ENCODE data around the gene FAM170B. TPM values are rescaled to one million over a fixed set of nuclear protein-coding genes. Genes with fewer than 3 reads are reported as not detected.

Gene FAM170B
- total RNA-seq, 4 donors from 2014 or later: not detected

- Histone ChIP-seq H3K27ac (no peak overlapping the region), H3K4me3 (replicated peaks in 1 of 3) (no peak overlapping the region), H3K9me3 (no peaks in the 10 kb centered on the region), H3K4me1 (peaks cover 0 to 11% of the 10 kb centered on the region in 2 donors), H3K27me3 (no peaks in the 10 kb centered on the region), H3K36me3 (no peaks in the 10 kb centered on the region)
- WGBS, 2 donors: 81 to 84% methylated on average over 10 of the region's 10 CpGs
- TF ChIP-seq CTCF (IDR thresholded peaks at IDR 0.05): no peak
- no peak for TF ChIP-seq POLR2A (IDR thresholded peaks at IDR 0.05)
- DNase-seq: no peak
- intact Hi-C loops (cut with DNase I): no loop called here
These were observed 41.2 kb upstream of the FAM170B start for GRCh38 chr10:49174926-49175500.

- Histone ChIP-seq H3K4me1 (peaks cover 0 to 11% of the 10 kb centered on the region in 2 donors), H3K36me3 (no peaks in the 10 kb centered on the region), H3K27ac (no peak overlapping the region), H3K4me3 (replicated peaks in 1 of 3) (no peak overlapping the region), H3K9me3 (no peaks in the 10 kb centered on the region), H3K27me3 (no peaks in the 10 kb centered on the region)
- TF ChIP-seq POLR2A (IDR thresholded peaks at IDR 0.05): no peak
- TF ChIP-seq CTCF (IDR thresholded peaks at IDR 0.05): no peak
- intact Hi-C loops (cut with DNase I): no loop called here
- DNase-seq: no peak
- WGBS, 2 donors: 83 to 85% methylated on average over 15 of the region's 15 CpGs
These were observed 40.6 kb upstream of the FAM170B start for GRCh38 chr10:49174261-49174925.

GRCh38 chr10:49173853-49174252 lies 40.0 kb upstream of the FAM170B start:
- no peaks in the 10 kb centered on the region for H3K27me3 ChIP-seq
- peaks cover 0 to 11% of the 10 kb centered on the region in 2 donors for H3K4me1 ChIP-seq
- WGBS, 2 donors: 76 to 94% methylated on average over 4 of the region's 4 CpGs
- intact Hi-C loops (cut with DNase I): no loop called here
- no peak for TF ChIP-seq CTCF (IDR thresholded peaks at IDR 0.05)
- TF ChIP-seq POLR2A (IDR thresholded peaks at IDR 0.05): no peak
- no peaks in the 10 kb centered on the region for H3K36me3 ChIP-seq
- no peaks in the 10 kb centered on the region for H3K9me3 ChIP-seq
- no peak for DNase-seq
- H3K4me3 ChIP-seq (replicated peaks in 1 of 3): no peak overlapping the region
- no peak overlapping the region for H3K27ac ChIP-seq

- Histone ChIP-seq H3K4me3 (replicated peaks in 1 of 3) (no peak overlapping the region), H3K27me3 (no peaks in the 10 kb centered on the region), H3K4me1 (peaks cover 0 to 11% of the 10 kb centered on the region in 2 donors), H3K9me3 (no peaks in the 10 kb centered on the region), H3K36me3 (no peaks in the 10 kb centered on the region), H3K27ac (no peak overlapping the region)
- intact Hi-C loops (cut with DNase I): no loop called here
- no peak for DNase-seq
- 94 to 95% methylated on average over 11 of the region's 11 CpGs for WGBS, 2 donors
- TF ChIP-seq CTCF (IDR thresholded peaks at IDR 0.05) (no peak), POLR2A (IDR thresholded peaks at IDR 0.05) (no peak)
These were observed 39.5 kb upstream of the FAM170B start for GRCh38 chr10:49173201-49173772.

- no peaks in the 10 kb centered on the region for H3K27me3 ChIP-seq
- no peak for DNase-seq
- no peaks in the 10 kb centered on the region for H3K36me3 ChIP-seq
- H3K4me1 ChIP-seq: peaks cover 0 to 9% of the 10 kb centered on the region in 2 donors
- no peaks in the 10 kb centered on the region for H3K9me3 ChIP-seq
- 77 to 88% methylated on average over 2 to 3 of the region's 3 CpGs for WGBS, 2 donors
- intact Hi-C loops (cut with DNase I): no loop called here
- TF ChIP-seq POLR2A (IDR thresholded peaks at IDR 0.05) (no peak), CTCF (IDR thresholded peaks at IDR 0.05) (no peak)
- no peak overlapping the region for H3K27ac ChIP-seq
- H3K4me3 ChIP-seq (replicated peaks in 1 of 3): no peak overlapping the region
These were observed 38.9 kb upstream of the FAM170B start for GRCh38 chr10:49172777-49173132.
